ENCODE measurements around the gene CASK.
"Not testable (repeated sequence)": the region's sequence is repeated elsewhere in the genome, so short reads cannot be mapped to it uniquely, and the experiment has no call there.

Gene CASK

GRCh38 chrX:41515376-41515775, 408.0 kb downstream of the CASK start:
- Mint-ChIP-seq H3K27ac (peak overlapping the region; percentile 27), H3K4me3 (no peak overlapping the region), H3K9me3 (peaks cover 21% of the 10 kb centered on the region), H3K4me1 (peaks cover 38% of the 10 kb centered on the region), H3K36me3 (ENCODE audit: low read depth) (peaks cover 8% of the 10 kb centered on the region), H3K27me3 (ENCODE audit: low read depth, poor library complexity) (no peaks in the 10 kb centered on the region)
- no peak for TF ChIP-seq CTCF (IDR thresholded peaks at IDR 0.05)
- DNase-seq = no peak

GRCh38 chrX:41514179-41514578, 409.2 kb downstream of the CASK start:
- TF ChIP-seq CTCF (IDR thresholded peaks at IDR 0.05) = no peak
- H3K27ac Mint-ChIP-seq = peak overlapping the region; percentile 70
- no peak overlapping the region for H3K4me3 Mint-ChIP-seq
- DNase-seq = no peak
- peaks cover 38% of the 10 kb centered on the region for H3K4me1 Mint-ChIP-seq
- H3K27me3 Mint-ChIP-seq (ENCODE audit: low read depth, poor library complexity) = no peaks in the 10 kb centered on the region
- peaks cover 4% of the 10 kb centered on the region for H3K36me3 Mint-ChIP-seq (ENCODE audit: low read depth)
- H3K9me3 Mint-ChIP-seq = peaks cover 21% of the 10 kb centered on the region

GRCh38 chrX:41512853-41513252, 410.5 kb downstream of the CASK start:
- not testable (repeated sequence) for DNase-seq; H3K4me3 Mint-ChIP-seq; H3K27me3 Mint-ChIP-seq (ENCODE audit: low read depth, poor library complexity); H3K36me3 Mint-ChIP-seq (ENCODE audit: low read depth); H3K27ac Mint-ChIP-seq
- Mint-ChIP-seq H3K9me3 (peaks cover 21% of the 10 kb centered on the region), H3K4me1 (peaks cover 34% of the 10 kb centered on the region)

- H3K9me3 Mint-ChIP-seq = peaks cover 21% of the 10 kb centered on the region
- peaks cover 33% of the 10 kb centered on the region for H3K4me1 Mint-ChIP-seq
- H3K27me3 Mint-ChIP-seq (ENCODE audit: low read depth, poor library complexity) = no peaks in the 10 kb centered on the region
- no peak for TF ChIP-seq CTCF (IDR thresholded peaks at IDR 0.05)
- H3K36me3 Mint-ChIP-seq (ENCODE audit: low read depth) = no peaks in the 10 kb centered on the region
- H3K4me3 Mint-ChIP-seq = no peak overlapping the region
- DNase-seq = no peak
- H3K27ac Mint-ChIP-seq = no peak overlapping the region
These were observed 411.0 kb downstream of the CASK start for GRCh38 chrX:41512394-41512793.

- no peak for TF ChIP-seq CTCF (IDR thresholded peaks at IDR 0.05)
- Mint-ChIP-seq H3K4me1 (no peaks in the 10 kb centered on the region), H3K9me3 (peaks cover 10% of the 10 kb centered on the region), H3K36me3 (ENCODE audit: low read depth) (no peaks in the 10 kb centered on the region), H3K4me3 (no peak overlapping the region), H3K27ac (no peak overlapping the region), H3K27me3 (ENCODE audit: low read depth, poor library complexity) (no peaks in the 10 kb centered on the region)
- DNase-seq = no peak
These were observed 415.4 kb downstream of the CASK start for GRCh38 chrX:41507919-41508318.

- Mint-ChIP-seq H3K36me3 (ENCODE audit: low read depth) (no peaks in the 10 kb centered on the region), H3K27me3 (ENCODE audit: low read depth, poor library complexity) (peaks cover 3% of the 10 kb centered on the region), H3K27ac (no peak overlapping the region), H3K9me3 (peaks cover 46% of the 10 kb centered on the region), H3K4me1 (no peaks in the 10 kb centered on the region), H3K4me3 (no peak overlapping the region)
- no peak for DNase-seq
- TF ChIP-seq CTCF (IDR thresholded peaks at IDR 0.05) = no peak
These were observed 421.4 kb downstream of the CASK start for GRCh38 chrX:41502004-41502403.
